ENCODE measurements around the gene CFC1B.
"Not testable (repeated sequence)": the region's sequence is repeated elsewhere in the genome, so short reads cannot be mapped to it uniquely, and the experiment has no call there.

The CFC1B gene

GRCh38 chr2:130520992-130521391, at the start of gene CFC1B:
CFC1B (plus strand) TSS chr2:130521222; CDS start chr2:130521485, 263 bp downstream.
- DNase-seq, result not testable (repeated sequence)

GRCh38 chr2:130491073-130491472, 29.9 kb upstream of the CFC1B start:
- not testable (repeated sequence) for DNase-seq

GRCh38 chr2:130509228-130509627, 11.8 kb upstream of the CFC1B start, which contains the start of gene POTEI:
POTEI (minus strand) TSS chr2:130509328; CDS start chr2:130509235, 93 bp downstream.
- not testable (repeated sequence) for DNase-seq

GRCh38 chr2:130510807-130511746, 9.9 kb upstream of the CFC1B start:
- not testable (repeated sequence) for DNase-seq

GRCh38 chr2:130511747-130512451, 9.1 kb upstream of the CFC1B start:
- not testable (repeated sequence) for DNase-seq

GRCh38 chr2:130518516-130519106, 2.4 kb upstream of the CFC1B start:
- DNase-seq, result not testable (repeated sequence)

- DNase-seq, result not testable (repeated sequence)
Measured at GRCh38 chr2:130522390-130522789, 1.4 kb downstream of the CFC1B start.

GRCh38 chr2:130527365-130527967, 6.4 kb downstream of the CFC1B start:
- DNase-seq, result not testable (repeated sequence)

GRCh38 chr2:130529545-130529944, 8.5 kb downstream of the CFC1B start:
- DNase-seq, result not testable (repeated sequence)

GRCh38 chr2:130530212-130530611, 9.2 kb downstream of the CFC1B start:
- not testable (repeated sequence) for DNase-seq

- not testable (repeated sequence) for DNase-seq
Measured at GRCh38 chr2:130531225-130531624, 10.2 kb downstream of the CFC1B start.

- DNase-seq, result not testable (repeated sequence)
Measured at GRCh38 chr2:130531672-130532071, 10.7 kb downstream of the CFC1B start.

GRCh38 chr2:130536654-130537053, 15.6 kb downstream of the CFC1B start:
- not testable (repeated sequence) for DNase-seq

- DNase-seq, result not testable (repeated sequence)
Measured at GRCh38 chr2:130538271-130538670, 17.2 kb downstream of the CFC1B start.

- not testable (repeated sequence) for DNase-seq
Measured at GRCh38 chr2:130542789-130543188, 21.8 kb downstream of the CFC1B start.

- DNase-seq, result not testable (repeated sequence)
Measured at GRCh38 chr2:130543785-130544528, 22.9 kb downstream of the CFC1B start.

- DNase-seq, result not testable (repeated sequence)
Measured at GRCh38 chr2:130544978-130545377, 24.0 kb downstream of the CFC1B start.

- not testable (repeated sequence) for DNase-seq
Measured at GRCh38 chr2:130548418-130548817, 27.4 kb downstream of the CFC1B start.

GRCh38 chr2:130549475-130549874, 28.5 kb downstream of the CFC1B start:
- not testable (repeated sequence) for DNase-seq

- DNase-seq, result not testable (repeated sequence)
Measured at GRCh38 chr2:130554178-130554577, 33.2 kb downstream of the CFC1B start.

- not testable (repeated sequence) for DNase-seq
Measured at GRCh38 chr2:130556441-130556840, 35.4 kb downstream of the CFC1B start.

- DNase-seq, result not testable (repeated sequence)
Measured at GRCh38 chr2:130566165-130566564, 45.1 kb downstream of the CFC1B start.
